B cell (primary cell): ENCODE data around the gene DNALI1. TPM values are rescaled to one million over a fixed set of nuclear protein-coding genes. Genes with fewer than 3 reads are reported as not detected.

Experiments
- ATAC-seq: fragments of 200-7000 bp; cut with Tn5 transposase; one replicate; pipeline ENCODE4 v1.10.0; 2021; ENCODE audit warnings: low read depth, mild to moderate bottlenecking, moderate number of reproducible peaks, moderate library complexity
- CTCF ChIA-PET: fragments of 350-600 bp; sonication (Branson Sonifier 250); formaldehyde crosslinking; loops from one replicate; lab custom pipeline; 2021; ENCODE audit warnings: antibody characterized with exemption, inconsistent platforms; lab: Charles Lee
- POLR2A ChIA-PET: fragments of 350-600 bp; sonication (Branson Sonifier 250); formaldehyde crosslinking; loops from one replicate; lab custom pipeline; 2021; ENCODE audit warnings: antibody characterized with exemption; lab: Charles Lee
- DNase-seq: peaks from one replicate; pipeline ENCODE4 v3.0.0; 2013
- H2AFZ ChIP-seq: 2 replicates; pipeline ENCODE4 v1.6.1; 2012; ENCODE audit warnings: mild to moderate bottlenecking, low read depth, low read length; ENCODE audit not compliant: insufficient read depth, poor library complexity, severe bottlenecking
- H3K27ac ChIP-seq, 2 donors: 1 replicate in 1 of 2; 2 replicates in 1 of 2; pipeline ENCODE4 v1.5.1; 2012 to 2013; ENCODE audit warnings: low read length in 2 of 2, mild to moderate bottlenecking in 2 of 2, moderate library complexity in 1 of 2
- H3K27me3 ChIP-seq, 4 experiments: fragments of 200-600 bp in 1 of 4; sonication (generic) in 1 of 4; replicated peaks in 1 of 4; 1 replicate in 2 of 4; 2 replicates in 2 of 4; pipeline versions ENCODE4 v1.6.1 to v1.7.0; 2013 to 2016; ENCODE audit warnings: low read length in 3 of 4, mild to moderate bottlenecking in 2 of 4, mixed read lengths in 1 of 4, moderate library complexity in 1 of 4; ENCODE audit not compliant: insufficient read depth in 4 of 4, control insufficient read depth in 3 of 4; ENCODE audit errors: control extremely low read depth in 1 of 4
- H3K36me3 ChIP-seq, 2 experiments: replicated peaks in 1 of 2; 1 replicate in 1 of 2; 2 replicates in 1 of 2; pipeline versions ENCODE4 v1.6.1 to v1.7.1; 2013; ENCODE audit warnings: low read length in 1 of 2; ENCODE audit not compliant: insufficient read depth in 2 of 2, control insufficient read depth in 1 of 2; ENCODE audit errors: control extremely low read depth in 1 of 2, extremely low read depth in 1 of 2
- H3K4me1 ChIP-seq, 2 donors: fragments of 200-600 bp in 1 of 2; sonication (generic) in 1 of 2; 1 replicate in 1 of 2; 2 replicates in 1 of 2; pipeline versions ENCODE4 v1.5.1 to v1.6.1; 2013 to 2017; ENCODE audit warnings: low read length in 2 of 2; ENCODE audit not compliant: control insufficient read depth in 2 of 2, insufficient read depth in 2 of 2
- H3K4me2 ChIP-seq: replicated peaks from 2 replicates; pipeline ENCODE3; 2012; ENCODE audit warnings: mild to moderate bottlenecking, low read depth, low read length; ENCODE audit not compliant: poor library complexity, severe bottlenecking
- H3K4me3 ChIP-seq, 5 experiments: fragments of 200-600 bp in 1 of 5; sonication (generic) in 1 of 5; 1 replicate in 3 of 5; 2 replicates in 2 of 5; pipeline versions ENCODE4 v1.5.1 to v1.7.0; 2011 to 2016; ENCODE audit warnings: low read length in 4 of 5, mild to moderate bottlenecking in 4 of 5, low read depth in 2 of 5, control low read depth in 1 of 5, moderate library complexity in 1 of 5; ENCODE audit not compliant: insufficient read depth in 1 of 5; ENCODE audit errors: control extremely low read depth in 1 of 5, extremely low read depth in 1 of 5
- H3K79me2 ChIP-seq: fragments of 200-600 bp; sonication (generic); one replicate; pipeline ENCODE4 v1.6.0; 2016; ENCODE audit warnings: low read length; ENCODE audit not compliant: control insufficient read depth, insufficient read depth
- H3K9ac ChIP-seq: fragments of 200-600 bp; sonication (generic); 2 replicates; pipeline ENCODE4 v1.6.1; 2017; ENCODE audit warnings: mild to moderate bottlenecking, low read length, moderate library complexity
- H3K9me3 ChIP-seq, 3 donors: one replicate each; pipeline versions ENCODE4 v1.6.1 to v1.7.1; 2013; ENCODE audit warnings: low read length in 2 of 3; ENCODE audit not compliant: control insufficient read depth in 2 of 3, insufficient read depth in 1 of 3; ENCODE audit errors: control extremely low read depth in 1 of 3
- H4K20me1 ChIP-seq: 2 replicates; pipeline ENCODE4 v1.6.0; 2012; ENCODE audit warnings: mild to moderate bottlenecking, low read length; ENCODE audit not compliant: insufficient read depth, control insufficient read depth, poor library complexity, severe bottlenecking
- H3K27ac Mint-ChIP-seq: one replicate; pipeline ENCODE4 v1.8.0; 2021; ENCODE audit warnings: mixed read lengths
- H3K27me3 Mint-ChIP-seq: one replicate; pipeline ENCODE4 v1.8.0; 2021; ENCODE audit warnings: mixed read lengths
- H3K4me1 Mint-ChIP-seq: one replicate; pipeline ENCODE4 v1.8.0; 2021; ENCODE audit warnings: mixed read lengths
- H3K4me3 Mint-ChIP-seq: one replicate; pipeline ENCODE4 v1.8.0; 2021; ENCODE audit warnings: mixed read lengths
- H3K9me3 Mint-ChIP-seq: one replicate; pipeline ENCODE4 v1.8.0; 2022; ENCODE audit warnings: mixed read lengths; ENCODE audit not compliant: insufficient read depth
- CTCF ChIP-seq: fragments of 200-600 bp; IDR thresholded peaks from one replicate; pipeline ENCODE4 v1.8.0; 2022; ENCODE audit warnings: antibody characterized with exemption, mild to moderate bottlenecking
- EZH2 ChIP-seq: IDR thresholded peaks from 2 replicates; pipeline ENCODE4 v1.6.1; 2012; ENCODE audit warnings: borderline replicate concordance, low read depth, mild to moderate bottlenecking, moderate library complexity, low read length; ENCODE audit not compliant: insufficient read depth, poor library complexity, severe bottlenecking
- WGBS: methylation state at CpG from one replicate; pipeline ENCODE4 v1.1.5; 2013; ENCODE audit warnings: missing lambda C conversion rate; ENCODE audit not compliant: insufficient coverage; 5-methylcytosine and 5-hydroxymethylcytosine counted together
- intact Hi-C: fragments of 100-400 bp; cut with micrococcal nuclease; formaldehyde crosslinking; loops from one replicate; pipeline ENCODE4 v1.10.0; 2022
- polyA plus RNA-seq: library from polyadenylated mRNA; depleted of rRNA; stranded (reverse); fragments of >200 nt; gene quantifications from 2 replicates; pipeline ENCODE4 v1.2.3, GENCODE V29; 2012
- total RNA-seq, 2 donors: library from RNA; stranded (reverse); fragments of 120-200 nt in 1 of 2; gene quantifications; 1 replicate in 1 of 2; 2 replicates in 1 of 2; pipeline versions ENCODE4 v1.2.3 to v1.2.4, GENCODE V29; 2013 to 2022

Gene DNALI1
- total and polyA plus RNA-seq, 2 donors (not counting 1 experiment from before 2014, with no cell fraction given): not detected

GRCh38 chr1:37570528-37571334 is 14.0 kb downstream of the DNALI1 start:
- no peak overlapping the region for H3K27ac Mint-ChIP-seq

More at GRCh38 chr1:37570528-37571334, 14.0 kb downstream of the DNALI1 start:
- Mint-ChIP-seq H3K27me3 (no peaks in the 10 kb centered on the region), H3K9me3 (no peaks in the 10 kb centered on the region), H3K4me3 (no peak overlapping the region), H3K4me1 (no peaks in the 10 kb centered on the region)
- Histone ChIP-seq H3K4me3 (no peak overlapping the region), H2AFZ (no peak overlapping the region), H4K20me1 (no peaks in the 10 kb centered on the region), H3K4me2 (no peak overlapping the region), H3K27ac (no peak overlapping the region), H3K4me1 (no peaks in the 10 kb centered on the region), H3K9me3 (no peaks in the 10 kb centered on the region), H3K79me2 (no peaks in the 10 kb centered on the region), H3K36me3 (peaks cover 24 to 94% of the 10 kb centered on the region in 2 experiments), H3K27me3 (no peaks in the 10 kb centered on the region), H3K9ac (no peak overlapping the region)
- ATAC-seq: no peak
- intact Hi-C loops: no loop called here
- WGBS: no CpG with 5 or more reads among the region's 3 CpGs
- POLR2A ChIA-PET: no interaction called here
- DNase-seq: no peak
- TF ChIP-seq CTCF (no peak), EZH2 (no peak)
- CTCF ChIA-PET: no interaction called here
